Vagina (tissue), 2 donors: ENCODE results near the gene SLC12A4. TPM values are rescaled to one million over a fixed set of nuclear protein-coding genes. Genes with fewer than 3 reads are reported as not detected.

Source experiments
- DNase-seq, 2 donors: peaks; one replicate each; pipeline ENCODE4 v3.0.0-alpha.2; 2017; ENCODE audit errors: extremely low spot score in 2 of 2
- H3K27ac ChIP-seq: fragments of 200-600 bp; sonication (generic); one replicate; pipeline ENCODE4 v1.5.1; 2019
- H3K27me3 ChIP-seq: fragments of 200-600 bp; sonication (generic); one replicate; pipeline ENCODE4 v1.5.1; 2019
- H3K36me3 ChIP-seq, 2 donors: fragments of 200-600 bp; sonication (generic); one replicate each; pipeline ENCODE4 v1.5.1; 2017 to 2019
- H3K4me1 ChIP-seq: fragments of 200-600 bp; sonication (generic); one replicate; pipeline ENCODE4 v1.5.1; 2019
- H3K4me3 ChIP-seq, 2 donors: fragments of 200-600 bp; sonication (generic); 1 replicate in 1 of 2; 2 replicates in 1 of 2; pipeline ENCODE4 v1.5.1; 2016 to 2019
- H3K9me3 ChIP-seq: fragments of 200-600 bp; sonication (generic); one replicate; pipeline ENCODE4 v1.5.1; 2019
- CTCF ChIP-seq, 3 experiments: fragments of 450-650 bp in 2 of 3; fragments of 200-600 bp in 1 of 3; sonication (generic) in 1 of 3; IDR thresholded peaks; one replicate each; pipeline ENCODE4 v1.5.1; 2017 to 2019; ENCODE audit warnings: antibody characterized with exemption in 3 of 3, mild to moderate bottlenecking in 2 of 3, moderate library complexity in 2 of 3
- POLR2A ChIP-seq, 2 donors: fragments of 450-650 bp; IDR thresholded peaks; one replicate each; pipeline ENCODE4 v1.6.1; 2017; ENCODE audit warnings: antibody characterized with exemption in 2 of 2, mild to moderate bottlenecking in 2 of 2, moderate library complexity in 2 of 2
- POLR2AphosphoS5 ChIP-seq, 2 donors: sonication (generic); formaldehyde crosslinking; IDR thresholded peaks; one replicate each; pipeline ENCODE4 v1.9.0; 2017; ENCODE audit warnings: antibody characterized with exemption in 2 of 2, mild to moderate bottlenecking in 2 of 2, low read depth in 1 of 2; ENCODE audit not compliant: insufficient read depth in 1 of 2
- intact Hi-C: fragments of 100-400 bp; cut with DNase I; formaldehyde crosslinking; loops from one replicate; pipeline ENCODE4 v1.15.1; 2023
- total RNA-seq: library from RNA; depleted of rRNA; stranded (reverse); fragments of >200 nt; gene quantifications from one replicate; pipeline ENCODE4 v1.2.3, GENCODE V29; 2016

SLC12A4 gene
- total RNA-seq, 1 donor from 2014 or later = 43.2 TPM

DNA sequence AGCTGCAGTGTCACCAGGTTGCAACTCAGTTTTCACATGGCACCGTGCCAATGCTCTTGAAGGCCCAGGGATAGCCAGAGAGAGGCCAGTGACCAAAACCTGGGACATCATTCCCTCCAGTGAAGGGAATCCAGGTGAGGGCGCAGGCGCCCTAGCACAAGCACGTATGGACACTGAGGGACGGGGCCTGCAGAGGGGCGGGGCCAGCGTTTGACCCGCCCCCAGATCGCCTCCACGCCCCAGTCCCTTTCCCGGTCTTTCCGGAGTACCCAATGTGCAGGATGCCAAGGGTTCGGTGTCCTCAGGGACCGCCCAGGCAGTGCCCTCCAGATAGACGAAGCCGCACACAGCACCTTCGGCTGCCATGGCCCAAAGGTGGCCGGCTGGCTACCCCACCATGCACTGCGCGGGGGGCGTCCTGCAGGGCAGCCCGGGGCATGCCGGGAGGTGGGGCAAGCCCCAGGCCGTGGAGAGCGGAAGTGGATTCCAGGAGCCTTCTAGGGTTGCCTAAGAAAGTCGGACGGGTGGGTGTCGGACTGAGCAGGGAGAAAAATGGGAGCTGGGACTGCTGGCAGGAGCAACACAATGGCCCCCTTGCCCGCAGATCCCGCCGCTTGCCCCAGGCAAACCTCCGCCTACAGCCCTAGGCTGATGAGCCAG lies 4.6 kb downstream of the SLC12A4 start:
- Histone ChIP-seq H3K27me3 (no peaks in the 10 kb centered on the region), H3K4me3 (peak overlapping the region in 1 of 2 donors; percentile 15), H3K9me3 (no peaks in the 10 kb centered on the region), H3K4me1 (peaks cover 90% of the 10 kb centered on the region), H3K36me3 (peaks cover 0 to 29% of the 10 kb centered on the region in 2 donors), H3K27ac (peak overlapping the region; percentile 24)
- no peak for DNase-seq
- TF ChIP-seq POLR2A (IDR thresholded peaks at IDR 0.05) = no peak
- TF ChIP-seq CTCF (IDR thresholded peaks at IDR 0.05) = no peak
- TF ChIP-seq POLR2AphosphoS5 (IDR thresholded peaks at IDR 0.05; ENCODE audit: insufficient read depth in 1 of 2, low read depth in 1 of 2) = no peak
- intact Hi-C loops = no loop called here

DNA sequence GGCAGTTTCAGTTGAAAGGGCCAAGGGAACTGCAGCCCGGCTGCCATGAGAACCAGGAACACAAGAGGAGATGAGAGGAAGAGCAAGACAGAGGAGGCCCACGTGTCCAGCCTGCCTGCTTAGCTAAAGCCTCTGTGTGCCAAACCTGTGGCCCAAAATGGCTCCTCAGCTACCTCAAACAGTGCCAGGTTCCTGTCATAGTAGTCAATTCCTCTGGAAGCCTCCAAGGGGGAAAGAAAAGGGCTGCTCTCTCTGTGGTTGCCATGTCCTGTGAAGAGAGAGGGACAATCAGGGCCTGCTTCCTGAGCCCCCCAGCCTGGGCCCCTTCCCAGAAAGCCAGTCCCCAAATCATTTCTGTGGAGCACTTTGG lies 5.2 kb downstream of the SLC12A4 start:
- peak overlapping the region; percentile 24 for H3K27ac ChIP-seq
- no peak for DNase-seq
- TF ChIP-seq POLR2AphosphoS5 (IDR thresholded peaks at IDR 0.05; ENCODE audit: insufficient read depth in 1 of 2, low read depth in 1 of 2) (no peak), CTCF (IDR thresholded peaks at IDR 0.05) (no peak), POLR2A (IDR thresholded peaks at IDR 0.05) (no peak)
- peaks cover 89% of the 10 kb centered on the region for H3K4me1 ChIP-seq
- intact Hi-C loops = no loop called here
- H3K4me3 ChIP-seq = no peak overlapping the region
- H3K36me3 ChIP-seq = peaks cover 0 to 29% of the 10 kb centered on the region in 2 donors
- no peaks in the 10 kb centered on the region for H3K27me3 ChIP-seq
- H3K9me3 ChIP-seq = no peaks in the 10 kb centered on the region

- H3K36me3 ChIP-seq = peaks cover 0 to 35% of the 10 kb centered on the region in 2 donors
Measured at GRCh38 chr16:67962135-67962534, 6.3 kb downstream of the SLC12A4 start.

DNA sequence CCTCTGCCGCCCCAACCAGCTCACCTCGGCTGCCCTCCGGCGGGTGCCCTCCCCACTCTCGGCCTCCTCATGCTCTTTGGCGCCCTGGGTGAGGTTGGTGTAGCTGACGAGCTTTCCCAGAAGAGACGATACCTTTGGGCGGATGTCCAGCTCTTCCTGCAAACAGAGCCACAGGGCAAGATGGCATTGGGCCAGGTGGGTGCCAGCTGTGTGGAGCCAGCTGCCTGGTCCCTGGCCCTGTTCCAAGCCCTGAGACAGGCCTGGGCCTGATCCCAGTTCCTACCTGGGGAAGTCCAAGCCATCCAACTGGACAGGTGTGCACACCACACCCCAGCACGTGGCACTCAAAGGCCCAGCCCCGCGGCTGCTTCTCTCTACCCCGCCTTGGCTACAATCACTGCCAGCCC lies 6.9 kb downstream of the SLC12A4 start:
- no peak for DNase-seq
- TF ChIP-seq POLR2A (IDR thresholded peaks at IDR 0.05) (no peak), POLR2AphosphoS5 (IDR thresholded peaks at IDR 0.05; ENCODE audit: insufficient read depth in 1 of 2, low read depth in 1 of 2) (peak in 1 of 2 donors; percentile 52), CTCF (IDR thresholded peaks at IDR 0.05) (no peak)
- intact Hi-C loops = no loop called here
- no peak overlapping the region for H3K4me3 ChIP-seq
- no peak overlapping the region for H3K27ac ChIP-seq
- no peaks in the 10 kb centered on the region for H3K27me3 ChIP-seq
- peaks cover 0 to 38% of the 10 kb centered on the region in 2 donors for H3K36me3 ChIP-seq
- H3K4me1 ChIP-seq = peaks cover 74% of the 10 kb centered on the region
- no peaks in the 10 kb centered on the region for H3K9me3 ChIP-seq

More at GRCh38 chr16:67962135-67962534, 6.3 kb downstream of the SLC12A4 start:
- H3K4me1 ChIP-seq = peaks cover 80% of the 10 kb centered on the region
- no peaks in the 10 kb centered on the region for H3K27me3 ChIP-seq
- intact Hi-C loops = no loop called here
- H3K4me3 ChIP-seq = no peak overlapping the region
- no peaks in the 10 kb centered on the region for H3K9me3 ChIP-seq
- TF ChIP-seq POLR2AphosphoS5 (IDR thresholded peaks at IDR 0.05; ENCODE audit: insufficient read depth in 1 of 2, low read depth in 1 of 2) (no peak), CTCF (IDR thresholded peaks at IDR 0.05) (no peak), POLR2A (IDR thresholded peaks at IDR 0.05) (no peak)
- H3K27ac ChIP-seq = peak overlapping the region; percentile 11
- DNase-seq = no peak
